BJ (cell line): ENCODE results near the gene NPAS2. TPM values are rescaled to one million over a fixed set of nuclear protein-coding genes. Genes with fewer than 3 reads are reported as not detected.
A peak's percentile ranks its signal among the peaks of the same experiment; 100 is the strongest.

ENCODE experiments used
- CTCF ChIA-PET: fragments of 350-600 bp; formaldehyde crosslinking; extraction: SDS; loops from one replicate; lab custom pipeline; 2021; ENCODE audit warnings: antibody characterized with exemption, inconsistent platforms; lab: Yijun Ruan, JAX
- POLR2A ChIA-PET: fragments of 300-600 bp; sonication (Branson Sonifier 250); formaldehyde crosslinking; extraction: SDS; loops from one replicate; lab custom pipeline; 2021; ENCODE audit warnings: antibody characterized with exemption; lab: Charles Lee
- DNase-seq: peaks from one replicate; pipeline ENCODE4 v3.0.0-alpha.2; 2011; ENCODE audit warnings: low read depth
- H3K27me3 ChIP-seq: 2 replicates; pipeline ENCODE4 v1.6.0; 2011; ENCODE audit warnings: low read length; ENCODE audit not compliant: control insufficient read depth, insufficient read depth
- H3K36me3 ChIP-seq: 2 replicates; pipeline ENCODE4 v1.5.1; 2011; ENCODE audit warnings: low read length; ENCODE audit not compliant: control insufficient read depth, insufficient read depth
- H3K4me3 ChIP-seq: 2 replicates; pipeline ENCODE4 v1.5.1; 2011; ENCODE audit warnings: low read depth, mild to moderate bottlenecking, control low read depth, low read length
- polyA plus RNA-seq: library from polyadenylated mRNA; depleted of rRNA; stranded (reverse); fragments of >200 nt; gene quantifications from 2 replicates; pipeline ENCODE4 v1.2.3, GENCODE V29; 2011
- TF ChIP-seq, protein P1 (sequence below): IDR thresholded peaks from 2 replicates; pipeline ENCODE4 v1.5.1; 2011; ENCODE audit warnings: low read depth, mild to moderate bottlenecking, control low read depth, inconsistent platforms, low read length, moderate library complexity; ENCODE audit not compliant: insufficient read depth

The NPAS2 gene
- polyA plus RNA-seq, 1 experiment: 13.1 TPM

DNA sequence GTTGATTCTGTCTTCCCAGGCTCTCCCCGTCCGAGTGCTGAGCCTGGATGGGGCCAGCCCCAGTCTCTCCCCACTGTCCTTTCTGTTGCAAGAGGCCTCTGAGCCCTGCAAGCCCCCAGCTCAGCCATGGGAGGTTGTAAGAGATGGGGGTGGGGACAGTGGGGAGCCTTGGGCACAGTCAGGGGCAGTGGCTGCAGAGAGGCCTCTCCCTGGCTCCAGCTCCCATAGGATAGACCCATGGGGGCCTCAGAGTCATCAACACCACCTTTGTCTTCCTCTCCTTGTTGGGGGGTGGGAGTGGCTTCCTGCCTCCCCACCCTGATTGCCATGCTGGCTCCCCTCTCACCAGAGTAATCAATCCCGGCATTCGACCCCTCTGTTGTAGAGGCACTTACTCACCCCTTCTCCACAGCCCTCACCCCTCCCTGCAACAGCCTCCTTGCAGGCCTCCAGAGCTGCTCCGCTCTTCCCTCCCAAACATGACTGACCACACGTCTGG, 37.5 kb upstream of the NPAS2 start:
- CTCF ChIA-PET: no interaction called here
- POLR2A ChIA-PET: no interaction called here
- TF ChIP-seq, protein P1, sequence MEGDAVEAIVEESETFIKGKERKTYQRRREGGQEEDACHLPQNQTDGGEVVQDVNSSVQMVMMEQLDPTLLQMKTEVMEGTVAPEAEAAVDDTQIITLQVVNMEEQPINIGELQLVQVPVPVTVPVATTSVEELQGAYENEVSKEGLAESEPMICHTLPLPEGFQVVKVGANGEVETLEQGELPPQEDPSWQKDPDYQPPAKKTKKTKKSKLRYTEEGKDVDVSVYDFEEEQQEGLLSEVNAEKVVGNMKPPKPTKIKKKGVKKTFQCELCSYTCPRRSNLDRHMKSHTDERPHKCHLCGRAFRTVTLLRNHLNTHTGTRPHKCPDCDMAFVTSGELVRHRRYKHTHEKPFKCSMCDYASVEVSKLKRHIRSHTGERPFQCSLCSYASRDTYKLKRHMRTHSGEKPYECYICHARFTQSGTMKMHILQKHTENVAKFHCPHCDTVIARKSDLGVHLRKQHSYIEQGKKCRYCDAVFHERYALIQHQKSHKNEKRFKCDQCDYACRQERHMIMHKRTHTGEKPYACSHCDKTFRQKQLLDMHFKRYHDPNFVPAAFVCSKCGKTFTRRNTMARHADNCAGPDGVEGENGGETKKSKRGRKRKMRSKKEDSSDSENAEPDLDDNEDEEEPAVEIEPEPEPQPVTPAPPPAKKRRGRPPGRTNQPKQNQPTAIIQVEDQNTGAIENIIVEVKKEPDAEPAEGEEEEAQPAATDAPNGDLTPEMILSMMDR: no peak
- Histone ChIP-seq H3K36me3 (no peaks in the 10 kb centered on the region), H3K27me3 (no peaks in the 10 kb centered on the region), H3K4me3 (no peak overlapping the region)
- no peak for DNase-seq

GRCh38 chr2:100783987-100784386, 36.0 kb upstream of the NPAS2 start:
- Histone ChIP-seq H3K36me3 (no peaks in the 10 kb centered on the region), H3K4me3 (no peak overlapping the region), H3K27me3 (no peaks in the 10 kb centered on the region)
- ChIA-PET CTCF (interaction anchor here (1.0 kb wide), 1 partner anchor 174 kb away, joined by 3 read pairs; no protein-coding TSS in a partner anchor), POLR2A (no interaction called here)
- DNase-seq: no peak
- TF ChIP-seq, protein P1: no peak

GRCh38 chr2:100784681-100785080, 35.3 kb upstream of the NPAS2 start:
- no peak overlapping the region for H3K4me3 ChIP-seq
- no peak for DNase-seq
- TF ChIP-seq, protein P1: no peak
- ChIA-PET CTCF (interaction anchor here (1.0 kb wide), 1 partner anchor 175 kb away, joined by 3 read pairs; no protein-coding TSS in a partner anchor), POLR2A (no interaction called here)
- no peaks in the 10 kb centered on the region for H3K27me3 ChIP-seq
- H3K36me3 ChIP-seq: no peaks in the 10 kb centered on the region

GRCh38 chr2:100785626-100786296, 34.2 kb upstream of the NPAS2 start:
- no peak for DNase-seq
- Histone ChIP-seq H3K4me3 (no peak overlapping the region), H3K36me3 (no peaks in the 10 kb centered on the region), H3K27me3 (no peaks in the 10 kb centered on the region)
- TF ChIP-seq, protein P1: no peak
- ChIA-PET POLR2A (no interaction called here), CTCF (interaction anchor here (0.7 kb wide), 1 partner anchor 37 kb away, joined by 3 read pairs; no protein-coding TSS in a partner anchor)

DNA sequence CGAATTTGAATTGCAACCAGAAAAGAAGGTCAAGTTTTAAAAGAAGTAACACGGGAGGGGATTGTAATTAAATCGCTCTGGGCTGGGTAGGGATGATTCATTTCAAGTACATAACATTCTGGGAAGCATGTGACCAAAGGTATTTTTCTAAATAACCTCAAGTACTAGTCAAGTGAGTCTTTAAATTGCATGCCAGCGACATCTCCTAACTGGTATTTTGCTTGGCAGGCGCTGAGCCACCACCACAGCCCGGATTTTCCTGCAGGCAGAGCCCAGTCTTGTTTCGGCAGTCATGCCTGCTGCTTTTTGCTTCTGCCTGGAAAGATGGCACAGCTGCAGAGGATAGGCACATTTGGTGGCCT, 33.7 kb upstream of the NPAS2 start:
- peak; percentile 66 for DNase-seq
- Histone ChIP-seq H3K4me3 (no peak overlapping the region), H3K27me3 (no peaks in the 10 kb centered on the region; the same call in 1 of the 2 replicates), H3K36me3 (no peaks in the 10 kb centered on the region)
- CTCF ChIA-PET: interaction anchor here (0.7 kb wide), 1 partner anchor 38 kb away, joined by 3 read pairs; no protein-coding TSS in a partner anchor
- POLR2A ChIA-PET: no interaction called here
- TF ChIP-seq, protein P1: no peak
